Panc1 (cell line): ENCODE measurements around the gene SELENOP. TPM values are rescaled to one million over a fixed set of nuclear protein-coding genes. Genes with fewer than 3 reads are reported as not detected.

Source experiments
- ATAC-seq: fragments of 200-7000 bp; cut with Tn5 transposase; 2 replicates; pipeline ENCODE4 v1.9.1; 2020; ENCODE audit warnings: mild to moderate bottlenecking, moderate library complexity
- BruUV-seq: library from RNA; stranded (reverse); fragments of 400-500 nt; replicated peaks from 2 replicates; lab custom pipeline; 2021; lab: Mats Ljungman, UMichigan
- CTCF ChIA-PET: fragments of 300-600 bp; sonication (Branson Sonifier 250); formaldehyde crosslinking; loops from one replicate; lab custom pipeline; 2022; ENCODE audit warnings: antibody characterized with exemption; lab: Charles Lee
- POLR2A ChIA-PET: fragments of 300-600 bp; sonication (Branson Sonifier 250); formaldehyde crosslinking; loops from one replicate; lab custom pipeline; 2022; ENCODE audit warnings: antibody characterized with exemption; lab: Charles Lee
- DNase-seq: peaks from one replicate; pipeline ENCODE4 v3.0.0-alpha.2; 2010; ENCODE audit warnings: low read depth, low spot score
- H3K27ac ChIP-seq: 2 replicates; pipeline ENCODE4 v1.5.1; 2011; ENCODE audit warnings: mild to moderate bottlenecking, low read length, inconsistent platforms
- H3K27me3 ChIP-seq: fragments of 200-500 bp; sonication (Bioruptor generic); 2 replicates; pipeline ENCODE4 v1.6.0; 2014; ENCODE audit warnings: low read length, inconsistent platforms; ENCODE audit not compliant: control insufficient read depth, insufficient read depth
- H3K36me3 ChIP-seq: fragments of 200-500 bp; sonication (Bioruptor generic); 2 replicates; pipeline ENCODE4 v1.5.1; 2014; ENCODE audit warnings: inconsistent platforms, mild to moderate bottlenecking, low read length, moderate library complexity; ENCODE audit not compliant: control insufficient read depth, insufficient read depth
- H3K4me1 ChIP-seq: 2 replicates; pipeline ENCODE4 v1.5.1; 2011; ENCODE audit warnings: inconsistent platforms, mild to moderate bottlenecking, low read length, moderate library complexity; ENCODE audit not compliant: control insufficient read depth, insufficient read depth
- H3K4me3 ChIP-seq, 2 experiments: 2 replicates each; pipeline ENCODE4 v1.5.1; 2011 to 2012; ENCODE audit warnings: low read depth in 2 of 2, low read length in 2 of 2, mild to moderate bottlenecking in 2 of 2, inconsistent platforms in 1 of 2, moderate library complexity in 1 of 2
- H3K9me3 ChIP-seq: fragments of 200-500 bp; sonication (Bioruptor generic); 2 replicates; pipeline ENCODE4 v1.5.1; 2014; ENCODE audit warnings: low read depth, mild to moderate bottlenecking, inconsistent platforms, low read length, moderate library complexity; ENCODE audit not compliant: control insufficient read depth, insufficient read depth
- POLR2AphosphoS5 ChIP-seq: IDR thresholded peaks from 2 replicates; pipeline ENCODE4 v1.6.1; 2012; ENCODE audit warnings: mild to moderate bottlenecking, low read depth, low read length, moderate library complexity
- REST ChIP-seq, 2 experiments: IDR thresholded peaks; 2 replicates each; pipeline ENCODE4 v1.6.1; 2011 to 2012; ENCODE audit warnings: low read depth in 2 of 2, control low read depth in 1 of 2, low read length in 1 of 2, mild to moderate bottlenecking in 1 of 2, moderate library complexity in 1 of 2; ENCODE audit not compliant: insufficient read depth in 1 of 2
- SIN3A ChIP-seq: IDR thresholded peaks from 2 replicates; pipeline ENCODE4 v1.6.1; 2012; ENCODE audit warnings: low read depth, mild to moderate bottlenecking, low read length, moderate library complexity, borderline replicate concordance; ENCODE audit not compliant: insufficient read depth
- TCF7L2 ChIP-seq: IDR thresholded peaks from 2 replicates; pipeline ENCODE4 v1.6.1; 2011; ENCODE audit warnings: mild to moderate bottlenecking, low read depth, low read length, inconsistent platforms
- in situ Hi-C: cut with HindIII; loops from 2 replicates; pipeline ENCODE4 v1.10.0; 2016; ENCODE audit warnings: low sequenced_read_pairs, low pct_unique_long_range_greater_than_20kb
- intact Hi-C: fragments of 100-400 bp; cut with micrococcal nuclease; formaldehyde crosslinking; loops from one replicate; pipeline ENCODE4 v1.10.0; 2022; ENCODE audit not compliant: unreplicated experiment
- total RNA-seq: library from RNA; stranded (reverse); gene quantifications from one replicate; pipeline ENCODE4 v1.2.1, GENCODE V29; 2021; ENCODE audit not compliant: unreplicated experiment
- TF ChIP-seq, protein P1 (sequence below): fragments of 450-650 bp; IDR thresholded peaks from 2 replicates; pipeline ENCODE4 v1.5.1; 2017; ENCODE audit warnings: mild to moderate bottlenecking

SELENOP gene
- total RNA-seq, 1 experiment from 2014 or later = 1.6 TPM

DNA sequence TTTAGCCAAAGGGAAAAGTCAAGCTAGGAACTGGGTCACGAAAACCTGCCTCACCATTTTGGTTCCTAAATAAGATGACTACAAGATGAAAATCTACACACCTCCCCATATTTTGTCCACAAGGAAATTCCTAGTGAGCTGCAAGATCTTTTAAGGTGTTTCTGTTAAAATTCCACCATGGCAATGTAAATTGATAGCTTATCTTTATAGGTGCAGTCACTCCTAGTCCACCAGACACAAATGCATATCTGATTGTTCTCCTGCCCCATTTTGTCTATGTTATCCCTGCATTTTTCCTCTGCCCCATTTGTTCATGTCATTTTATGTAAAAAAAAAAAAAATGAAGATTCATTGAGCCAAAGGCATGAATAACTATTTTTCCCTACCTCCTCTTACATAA, 41.1 kb upstream of the SELENOP start:
- CTCF ChIA-PET = interaction anchor here (0.7 kb wide), 1 partner anchor 25 kb away, joined by 5 read pairs; no protein-coding TSS in a partner anchor
- DNase-seq (no peak), ATAC-seq (no peak)
- in situ Hi-C loops = no loop called here
- Histone ChIP-seq H3K4me1 (no peaks in the 10 kb centered on the region), H3K27ac (no peak overlapping the region), H3K4me3 (no peak overlapping the region), H3K9me3 (no peaks in the 10 kb centered on the region), H3K27me3 (no peaks in the 10 kb centered on the region), H3K36me3 (no peaks in the 10 kb centered on the region)
- intact Hi-C loops = no loop called here
- BruUV-seq = no TSS peak
- POLR2A ChIA-PET = no interaction called here
- TF ChIP-seq, protein P1, sequence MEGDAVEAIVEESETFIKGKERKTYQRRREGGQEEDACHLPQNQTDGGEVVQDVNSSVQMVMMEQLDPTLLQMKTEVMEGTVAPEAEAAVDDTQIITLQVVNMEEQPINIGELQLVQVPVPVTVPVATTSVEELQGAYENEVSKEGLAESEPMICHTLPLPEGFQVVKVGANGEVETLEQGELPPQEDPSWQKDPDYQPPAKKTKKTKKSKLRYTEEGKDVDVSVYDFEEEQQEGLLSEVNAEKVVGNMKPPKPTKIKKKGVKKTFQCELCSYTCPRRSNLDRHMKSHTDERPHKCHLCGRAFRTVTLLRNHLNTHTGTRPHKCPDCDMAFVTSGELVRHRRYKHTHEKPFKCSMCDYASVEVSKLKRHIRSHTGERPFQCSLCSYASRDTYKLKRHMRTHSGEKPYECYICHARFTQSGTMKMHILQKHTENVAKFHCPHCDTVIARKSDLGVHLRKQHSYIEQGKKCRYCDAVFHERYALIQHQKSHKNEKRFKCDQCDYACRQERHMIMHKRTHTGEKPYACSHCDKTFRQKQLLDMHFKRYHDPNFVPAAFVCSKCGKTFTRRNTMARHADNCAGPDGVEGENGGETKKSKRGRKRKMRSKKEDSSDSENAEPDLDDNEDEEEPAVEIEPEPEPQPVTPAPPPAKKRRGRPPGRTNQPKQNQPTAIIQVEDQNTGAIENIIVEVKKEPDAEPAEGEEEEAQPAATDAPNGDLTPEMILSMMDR = no peak
- TF ChIP-seq TCF7L2 = no peak
- TF ChIP-seq SIN3A = no peak
- no peak for TF ChIP-seq POLR2AphosphoS5
- no peak for TF ChIP-seq REST (IDR thresholded peaks at IDR 0.05; ENCODE audit: insufficient read depth in 1 of 2, low read depth in 2 of 2, low read length in 1 of 2)

DNA sequence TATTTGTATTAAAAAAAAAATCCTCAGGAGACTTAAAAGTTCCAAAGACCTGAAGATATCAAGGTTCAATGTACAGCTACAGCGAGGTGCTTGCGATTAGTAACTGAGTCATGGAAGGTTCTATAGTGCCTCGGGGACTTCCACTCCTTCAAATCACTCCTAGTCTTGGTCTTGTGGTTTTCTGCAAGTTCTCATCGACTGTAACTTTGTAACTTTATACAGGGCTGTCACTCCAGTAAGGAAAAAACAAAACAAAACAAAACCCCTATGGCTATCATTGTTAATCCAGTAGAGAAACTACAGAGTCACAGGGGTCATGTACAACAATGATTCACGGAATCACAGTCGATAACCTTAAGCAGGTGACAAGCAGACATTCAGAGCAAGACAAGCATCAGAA, 39.8 kb upstream of the SELENOP start:
- H3K4me3 ChIP-seq = no peak overlapping the region
- no peaks in the 10 kb centered on the region for H3K36me3 ChIP-seq
- ChIA-PET CTCF (no interaction called here), POLR2A (no interaction called here)
- no TSS peak for BruUV-seq
- no peak overlapping the region for H3K27ac ChIP-seq
- DNase-seq (no peak), ATAC-seq (no peak)
- H3K9me3 ChIP-seq = no peaks in the 10 kb centered on the region
- TF ChIP-seq SIN3A = no peak
- TF ChIP-seq REST (IDR thresholded peaks at IDR 0.05; ENCODE audit: insufficient read depth in 1 of 2, low read depth in 2 of 2, low read length in 1 of 2) = no peak
- no peak for TF ChIP-seq TCF7L2
- no peaks in the 10 kb centered on the region for H3K27me3 ChIP-seq
- no peaks in the 10 kb centered on the region for H3K4me1 ChIP-seq
- in situ Hi-C loops = no loop called here
- intact Hi-C loops = no loop called here
